H9 (cell line): Measurements from ENCODE around the gene BASP1. TPM values are rescaled to one million over a fixed set of nuclear protein-coding genes. Genes with fewer than 3 reads are reported as not detected.

Experiments used
- DNase-seq: peaks from one replicate; pipeline ENCODE4 v3.0.0-alpha.2; 2017
- H2AFZ ChIP-seq: one replicate; pipeline ENCODE4 v1.6.1; 2013; ENCODE audit warnings: mild to moderate bottlenecking, low read length, control low read depth, moderate library complexity
- H2AK5ac ChIP-seq: 2 replicates; pipeline ENCODE4 v1.6.1; 2013; ENCODE audit warnings: low read length, control low read depth, mixed read lengths; ENCODE audit not compliant: insufficient read length
- H2BK120ac ChIP-seq: one replicate; pipeline ENCODE4 v1.6.1; 2013; ENCODE audit warnings: low read depth, mild to moderate bottlenecking, low read length, control low read depth, inconsistent platforms; ENCODE audit not compliant: poor library complexity, severe bottlenecking
- H2BK12ac ChIP-seq: 2 replicates; pipeline ENCODE4 v1.6.1; 2013; ENCODE audit warnings: low read length, control low read depth, mixed read lengths, low read depth; ENCODE audit not compliant: insufficient read length
- H2BK15ac ChIP-seq: 2 replicates; pipeline ENCODE4 v1.6.1; 2013; ENCODE audit warnings: low read depth, low read length, control low read depth
- H2BK20ac ChIP-seq: one replicate; pipeline ENCODE4 v1.6.1; 2013; ENCODE audit warnings: low read depth, mild to moderate bottlenecking, low read length, control low read depth, inconsistent platforms; ENCODE audit not compliant: poor library complexity, severe bottlenecking
- H2BK5ac ChIP-seq: 2 replicates; pipeline ENCODE4 v1.6.1; 2013; ENCODE audit warnings: low read length, control low read depth, mixed read lengths; ENCODE audit not compliant: insufficient read length
- H3K14ac ChIP-seq: 2 replicates; pipeline ENCODE4 v1.6.1; 2013; ENCODE audit warnings: low read length, control low read depth; ENCODE audit not compliant: insufficient read depth
- H3K18ac ChIP-seq: 2 replicates; pipeline ENCODE4 v1.6.1; 2013; ENCODE audit warnings: low read depth, mild to moderate bottlenecking, mixed read lengths, low read length, control low read depth; ENCODE audit not compliant: insufficient read length
- H3K23ac ChIP-seq: 2 replicates; pipeline ENCODE4 v1.6.1; 2013; ENCODE audit warnings: low read length, control low read depth, mixed read lengths, low read depth; ENCODE audit not compliant: insufficient read length
- H3K23me2 ChIP-seq: 2 replicates; pipeline ENCODE4 v1.6.1; 2013; ENCODE audit warnings: low read depth, mild to moderate bottlenecking, mixed read lengths, low read length, control low read depth; ENCODE audit not compliant: insufficient read length, poor library complexity, severe bottlenecking
- H3K27ac ChIP-seq: 2 replicates; pipeline ENCODE4 v1.5.1; 2013; ENCODE audit warnings: low read length, control low read depth, mixed read lengths, low read depth; ENCODE audit not compliant: insufficient read length
- H3K27me3 ChIP-seq: 2 replicates; pipeline ENCODE4 v1.6.1; 2013; ENCODE audit warnings: low read length, control low read depth, inconsistent platforms; ENCODE audit not compliant: insufficient read depth
- H3K4ac ChIP-seq: 2 replicates; pipeline ENCODE4 v1.6.1; 2013; ENCODE audit warnings: low read depth, mild to moderate bottlenecking, control low read depth, inconsistent platforms, low read length, moderate library complexity
- H3K4me1 ChIP-seq: 2 replicates; pipeline ENCODE4 v1.6.1; 2013; ENCODE audit warnings: low read length, control low read depth, inconsistent platforms; ENCODE audit not compliant: insufficient read depth
- H3K4me2 ChIP-seq: 2 replicates; pipeline ENCODE4 v1.6.1; 2013; ENCODE audit warnings: low read length, control low read depth, mixed read lengths; ENCODE audit not compliant: insufficient read length, insufficient read depth
- H3K56ac ChIP-seq: 2 replicates; pipeline ENCODE4 v1.6.1; 2013; ENCODE audit warnings: low read depth, mild to moderate bottlenecking, mixed read lengths, low read length, control low read depth; ENCODE audit not compliant: insufficient read length
- H3K79me1 ChIP-seq: 2 replicates; pipeline ENCODE4 v1.6.1; 2013; ENCODE audit warnings: low read depth, mild to moderate bottlenecking, moderate library complexity, low read length, control low read depth, inconsistent platforms; ENCODE audit not compliant: insufficient read depth, poor library complexity, severe bottlenecking
- H3K79me2 ChIP-seq: 2 replicates; pipeline ENCODE4 v1.6.1; 2013; ENCODE audit warnings: low read length, control low read depth, inconsistent platforms; ENCODE audit not compliant: insufficient read depth
- H3K9ac ChIP-seq: 2 replicates; pipeline ENCODE4 v1.6.1; 2013; ENCODE audit warnings: low read length, control low read depth, mixed read lengths; ENCODE audit not compliant: insufficient read length; ENCODE audit errors: extremely low read depth
- H3K9me3 ChIP-seq: one replicate; pipeline ENCODE4 v1.6.1; 2013; ENCODE audit warnings: low read depth, low read length, inconsistent platforms; ENCODE audit not compliant: control insufficient read depth
- H3T11ph ChIP-seq: one replicate; pipeline ENCODE4 v1.6.1; 2013; ENCODE audit warnings: mild to moderate bottlenecking, low read length, control low read depth, inconsistent platforms
- H4K20me1 ChIP-seq: one replicate; pipeline ENCODE4 v1.6.1; 2013; ENCODE audit not compliant: control insufficient read depth, insufficient read length, insufficient read depth
- H4K5ac ChIP-seq: 2 replicates; pipeline ENCODE4 v1.6.1; 2013; ENCODE audit warnings: low read depth, mild to moderate bottlenecking, mixed read lengths, low read length, control low read depth; ENCODE audit not compliant: insufficient read length
- H4K8ac ChIP-seq: replicated peaks from 2 replicates; pipeline ENCODE4 v1.6.1; 2013; ENCODE audit warnings: low read length, control low read depth, mixed read lengths, low read depth; ENCODE audit not compliant: insufficient read length
- H4K91ac ChIP-seq: 2 replicates; pipeline ENCODE4 v1.6.1; 2013; ENCODE audit warnings: low read depth, mild to moderate bottlenecking, moderate library complexity, mixed read lengths, low read length, control low read depth; ENCODE audit not compliant: insufficient read length
- H3K27ac Mint-ChIP-seq, 3 experiments: 2 replicates in 2 of 3; 3 replicates in 1 of 3; pipeline ENCODE4 v1.8.0; 2020 to 2021; ENCODE audit warnings: mixed read lengths in 3 of 3, mild to moderate bottlenecking in 1 of 3, moderate library complexity in 1 of 3
- H3K27me3 Mint-ChIP-seq: 2 replicates; pipeline ENCODE4 v1.8.0; 2021; ENCODE audit warnings: low read depth, mild to moderate bottlenecking, moderate library complexity, mixed read lengths
- H3K36me3 Mint-ChIP-seq, 3 experiments: 2 replicates in 2 of 3; 3 replicates in 1 of 3; pipeline ENCODE4 v1.8.0; 2020 to 2021; ENCODE audit warnings: low read depth in 3 of 3, mixed read lengths in 3 of 3; ENCODE audit not compliant: insufficient read depth in 1 of 3
- H3K4me1 Mint-ChIP-seq, 2 experiments: 2 replicates each; pipeline ENCODE4 v1.8.0; 2020; ENCODE audit warnings: mixed read lengths in 2 of 2
- H3K4me3 Mint-ChIP-seq, 2 experiments: 2 replicates in 1 of 2; 3 replicates in 1 of 2; pipeline ENCODE4 v1.8.0; 2020 to 2021; ENCODE audit warnings: mild to moderate bottlenecking in 2 of 2, mixed read lengths in 2 of 2, moderate library complexity in 1 of 2
- H3K9me3 Mint-ChIP-seq, 2 experiments: 2 replicates in 1 of 2; 3 replicates in 1 of 2; pipeline ENCODE4 v1.8.0; 2020; ENCODE audit warnings: mild to moderate bottlenecking in 2 of 2, mixed read lengths in 2 of 2, moderate library complexity in 1 of 2
- WGBS: extraction: QIAGEN DNeasy Blood & Tissue Kit; methylation state at CpG from one replicate; pipeline ENCODE4 v1.1.7; 2013; ENCODE audit warnings: missing lambda C conversion rate, low lambda C conversion rate, mixed read lengths; ENCODE audit not compliant: insufficient read length; ENCODE audit errors: extremely low coverage; 5-methylcytosine and 5-hydroxymethylcytosine counted together
- total RNA-seq: library from RNA; stranded (reverse); gene quantifications from 2 replicates; pipeline ENCODE4 v1.2.1, GENCODE V29; 2021
- TF ChIP-seq, protein P1 (sequence below): fragments of 200-600 bp; sonication (generic); conservative IDR thresholded peaks from 3 replicates; pipeline ENCODE4 v1.8.0; 2021; ENCODE audit warnings: antibody characterized with exemption, mild to moderate bottlenecking

Gene BASP1
- total RNA-seq, 1 experiment from 2014 or later = 180 TPM

GRCh38 chr5:17255471-17256021, 38.1 kb downstream of the BASP1 start:
- H3K14ac ChIP-seq = no peak overlapping the region
- H2BK12ac ChIP-seq = no peak overlapping the region
- H3K27me3 ChIP-seq = no peaks in the 10 kb centered on the region
- H2AK5ac ChIP-seq = no peak overlapping the region
- H3K9ac ChIP-seq = no peak overlapping the region
- TF ChIP-seq, protein P1, sequence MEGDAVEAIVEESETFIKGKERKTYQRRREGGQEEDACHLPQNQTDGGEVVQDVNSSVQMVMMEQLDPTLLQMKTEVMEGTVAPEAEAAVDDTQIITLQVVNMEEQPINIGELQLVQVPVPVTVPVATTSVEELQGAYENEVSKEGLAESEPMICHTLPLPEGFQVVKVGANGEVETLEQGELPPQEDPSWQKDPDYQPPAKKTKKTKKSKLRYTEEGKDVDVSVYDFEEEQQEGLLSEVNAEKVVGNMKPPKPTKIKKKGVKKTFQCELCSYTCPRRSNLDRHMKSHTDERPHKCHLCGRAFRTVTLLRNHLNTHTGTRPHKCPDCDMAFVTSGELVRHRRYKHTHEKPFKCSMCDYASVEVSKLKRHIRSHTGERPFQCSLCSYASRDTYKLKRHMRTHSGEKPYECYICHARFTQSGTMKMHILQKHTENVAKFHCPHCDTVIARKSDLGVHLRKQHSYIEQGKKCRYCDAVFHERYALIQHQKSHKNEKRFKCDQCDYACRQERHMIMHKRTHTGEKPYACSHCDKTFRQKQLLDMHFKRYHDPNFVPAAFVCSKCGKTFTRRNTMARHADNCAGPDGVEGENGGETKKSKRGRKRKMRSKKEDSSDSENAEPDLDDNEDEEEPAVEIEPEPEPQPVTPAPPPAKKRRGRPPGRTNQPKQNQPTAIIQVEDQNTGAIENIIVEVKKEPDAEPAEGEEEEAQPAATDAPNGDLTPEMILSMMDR = no peak
- no peak overlapping the region for H2BK15ac ChIP-seq
- no peak overlapping the region for H3K23ac ChIP-seq
- no peak overlapping the region for H4K5ac ChIP-seq
- no peak overlapping the region for H4K91ac ChIP-seq
- no peak overlapping the region for H3K4me3 Mint-ChIP-seq
- H3K4me2 ChIP-seq = no peak overlapping the region
- H3T11ph ChIP-seq = no peak overlapping the region
- no CpG with 5 or more reads among the region's 6 CpGs for WGBS
- peaks cover 8 to 17% of the 10 kb centered on the region in 2 experiments; a peak in 4 of 5 replicates for H3K9me3 Mint-ChIP-seq
- peaks cover 16% of the 10 kb centered on the region; the same call in 1 of the 2 replicates for H3K79me2 ChIP-seq
- peaks cover 58 to 73% (median 60%) of the 10 kb centered on the region in 3 experiments for H3K36me3 Mint-ChIP-seq
- peaks cover 62% of the 10 kb centered on the region in 2 experiments for H3K4me1 Mint-ChIP-seq
- H4K20me1 ChIP-seq = no peaks in the 10 kb centered on the region
- no peak overlapping the region for H3K27ac ChIP-seq
- DNase-seq = no peak
- H2BK120ac ChIP-seq = no peak overlapping the region
- no peak overlapping the region for H3K56ac ChIP-seq
- H3K4ac ChIP-seq = no peak overlapping the region
- no peaks in the 10 kb centered on the region for H3K27me3 Mint-ChIP-seq
- no peak overlapping the region for H2AFZ ChIP-seq
- H3K79me1 ChIP-seq = peaks cover 21% of the 10 kb centered on the region
- no peaks in the 10 kb centered on the region for H3K23me2 ChIP-seq
- no peak overlapping the region for H4K8ac ChIP-seq
- H2BK5ac ChIP-seq = no peak overlapping the region
- H2BK20ac ChIP-seq = no peak overlapping the region
- H3K27ac Mint-ChIP-seq = peak overlapping the region in 2 of 3 experiments; percentile 10 to 69; a peak in 4 of 7 replicates
- H3K4me1 ChIP-seq = no peaks in the 10 kb centered on the region
- H3K9me3 ChIP-seq = no peaks in the 10 kb centered on the region
- H3K18ac ChIP-seq = no peak overlapping the region
